HEK293T (cell line): ENCODE data around the gene DSCAM.

Experiments
- CTBP1 ChIP-seq: fragments of 450-650 bp; IDR thresholded peaks from 2 replicates; pipeline ENCODE4 v1.6.1; 2016; ENCODE audit warnings: borderline replicate concordance
- ELF4 ChIP-seq: fragments of 450-650 bp; IDR thresholded peaks from 2 replicates; pipeline ENCODE4 v1.6.1; 2017; ENCODE audit warnings: antibody characterized with exemption
- FOXA1 ChIP-seq: fragments of 450-650 bp; IDR thresholded peaks from 2 replicates; pipeline ENCODE4 v1.6.1; 2016; ENCODE audit warnings: mild to moderate bottlenecking
- FOXK2 ChIP-seq: fragments of 450-650 bp; IDR thresholded peaks from 2 replicates; pipeline ENCODE4 v1.6.1; 2016; ENCODE audit warnings: mild to moderate bottlenecking
- FOXM1 ChIP-seq: fragments of 450-650 bp; IDR thresholded peaks from 2 replicates; pipeline ENCODE4 v1.6.1; 2017; ENCODE audit warnings: mild to moderate bottlenecking, borderline replicate concordance
- L3MBTL2 ChIP-seq: fragments of 450-650 bp; conservative IDR thresholded peaks from 2 replicates; pipeline ENCODE4 v1.6.1; 2016; ENCODE audit warnings: mild to moderate bottlenecking
- NFRKB ChIP-seq: fragments of 450-650 bp; IDR thresholded peaks from 2 replicates; pipeline ENCODE4 v1.6.1; 2016; ENCODE audit warnings: mild to moderate bottlenecking, moderate library complexity
- SP1 ChIP-seq: fragments of 450-650 bp; IDR thresholded peaks from 2 replicates; pipeline ENCODE4 v1.6.1; 2017
- SUZ12 ChIP-seq: fragments of 450-650 bp; IDR thresholded peaks from 2 replicates; pipeline ENCODE4 v1.6.1; 2016; ENCODE audit warnings: mild to moderate bottlenecking
- TARDBP ChIP-seq: fragments of 450-650 bp; IDR thresholded peaks from 2 replicates; pipeline ENCODE4 v1.6.1; 2016
- ZNF384 ChIP-seq: fragments of 450-650 bp; IDR thresholded peaks from 2 replicates; pipeline ENCODE4 v1.6.1; 2016
- TF ChIP-seq, protein P1 (sequence below): fragments of 450-650 bp; IDR thresholded peaks from 2 replicates; pipeline ENCODE4 v1.6.1; 2016

DNA sequence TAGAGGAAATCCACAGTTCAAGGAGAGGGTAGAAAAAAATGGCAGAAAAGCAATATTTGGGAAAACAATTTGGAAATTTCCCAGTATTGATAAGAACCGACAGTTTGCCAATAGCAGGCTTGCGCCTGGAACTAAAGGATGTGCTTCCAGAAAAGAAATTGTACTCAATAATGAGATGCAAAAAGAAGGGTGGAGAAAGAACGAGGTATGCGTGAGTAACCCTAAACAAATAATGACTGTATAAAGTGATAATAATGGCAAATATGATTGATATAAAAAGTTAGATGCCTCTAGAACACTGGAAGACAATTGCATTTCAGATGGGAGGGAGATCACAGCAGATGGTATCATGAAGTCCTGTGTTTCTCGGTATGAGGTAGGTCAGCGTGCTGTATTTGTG lies 458.9 kb downstream of the DSCAM start:
- no peak for TF ChIP-seq ZNF384
- TF ChIP-seq FOXA1 = no peak
- TF ChIP-seq SP1 = no peak
- TF ChIP-seq, protein P1, sequence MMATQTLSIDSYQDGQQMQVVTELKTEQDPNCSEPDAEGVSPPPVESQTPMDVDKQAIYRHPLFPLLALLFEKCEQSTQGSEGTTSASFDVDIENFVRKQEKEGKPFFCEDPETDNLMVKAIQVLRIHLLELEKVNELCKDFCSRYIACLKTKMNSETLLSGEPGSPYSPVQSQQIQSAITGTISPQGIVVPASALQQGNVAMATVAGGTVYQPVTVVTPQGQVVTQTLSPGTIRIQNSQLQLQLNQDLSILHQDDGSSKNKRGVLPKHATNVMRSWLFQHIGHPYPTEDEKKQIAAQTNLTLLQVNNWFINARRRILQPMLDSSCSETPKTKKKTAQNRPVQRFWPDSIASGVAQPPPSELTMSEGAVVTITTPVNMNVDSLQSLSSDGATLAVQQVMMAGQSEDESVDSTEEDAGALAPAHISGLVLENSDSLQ = no peak
- no peak for TF ChIP-seq TARDBP
- no peak for TF ChIP-seq CTBP1
- TF ChIP-seq FOXK2 = no peak
- TF ChIP-seq NFRKB = no peak
- no peak for TF ChIP-seq FOXM1
- no peak for TF ChIP-seq L3MBTL2
- TF ChIP-seq ELF4 = no peak
- no peak for TF ChIP-seq SUZ12
